Glutamatergic neuron (in vitro differentiated cells): ENCODE measurements around the gene PNMA8C. TPM values are rescaled to one million over a fixed set of nuclear protein-coding genes. Genes with fewer than 3 reads are reported as not detected.

Experiments
- DNase-seq: peaks from one replicate; pipeline ENCODE4 v3.0.0; 2022
- H3K27ac Mint-ChIP-seq: one replicate; pipeline ENCODE4 v1.8.0; 2020; ENCODE audit warnings: mild to moderate bottlenecking, mixed read lengths, inconsistent platforms; ENCODE audit not compliant: unreplicated experiment
- H3K27me3 Mint-ChIP-seq: one replicate; pipeline ENCODE4 v1.8.0; 2020; ENCODE audit warnings: mild to moderate bottlenecking, moderate library complexity, mixed read lengths, inconsistent platforms; ENCODE audit not compliant: unreplicated experiment
- H3K36me3 Mint-ChIP-seq: one replicate; pipeline ENCODE4 v1.8.0; 2020; ENCODE audit warnings: mild to moderate bottlenecking, mixed read lengths, inconsistent platforms; ENCODE audit not compliant: unreplicated experiment
- H3K4me1 Mint-ChIP-seq: one replicate; pipeline ENCODE4 v1.8.0; 2020; ENCODE audit warnings: mild to moderate bottlenecking, low read depth, mixed read lengths, inconsistent platforms; ENCODE audit not compliant: unreplicated experiment
- H3K4me3 Mint-ChIP-seq: one replicate; pipeline ENCODE4 v1.8.0; 2020; ENCODE audit warnings: mild to moderate bottlenecking, mixed read lengths, inconsistent platforms; ENCODE audit not compliant: unreplicated experiment
- H3K9me3 Mint-ChIP-seq: one replicate; pipeline ENCODE4 v1.8.0; 2020; ENCODE audit warnings: mild to moderate bottlenecking, moderate library complexity, mixed read lengths, inconsistent platforms; ENCODE audit not compliant: unreplicated experiment
- total RNA-seq: library from RNA; stranded (reverse); fragmentation: NEBNext Ultra II Directional; extraction: Animal tissue kit (Norgen Biotek cat#: 25700); gene quantifications from one replicate; pipeline ENCODE4 v1.2.1, GENCODE V29; 2021; ENCODE audit not compliant: unreplicated experiment
- TF ChIP-seq, protein P1 (sequence below): fragments of 200-600 bp; sonication (generic); IDR thresholded peaks from one replicate; pipeline ENCODE4 v1.5.0; 2021; ENCODE audit not compliant: partially characterized antibody, unreplicated experiment

PNMA8C gene
- total RNA-seq, 1 donor from 2014 or later: 5.3 TPM

GRCh38 chr19:46413262-46414031 is 15.3 kb downstream of the PNMA8C start, which contains the start of gene CCDC8:
TSS of gene CCDC8 (minus strand) at chr19:46413564. CDS start at chr19:46412810, 754 bp downstream.
- Mint-ChIP-seq H3K36me3 (no peaks in the 10 kb centered on the region), H3K9me3 (peaks cover 5% of the 10 kb centered on the region), H3K27ac (peak within 1 kb of the TSS; percentile 62), H3K27me3 (peaks cover 8% of the 10 kb centered on the region), H3K4me3 (peak within 1 kb of the TSS; percentile 83), H3K4me1 (peaks cover 6% of the 10 kb centered on the region)
- DNase-seq: peak; percentile 70
- TF ChIP-seq, protein P1, sequence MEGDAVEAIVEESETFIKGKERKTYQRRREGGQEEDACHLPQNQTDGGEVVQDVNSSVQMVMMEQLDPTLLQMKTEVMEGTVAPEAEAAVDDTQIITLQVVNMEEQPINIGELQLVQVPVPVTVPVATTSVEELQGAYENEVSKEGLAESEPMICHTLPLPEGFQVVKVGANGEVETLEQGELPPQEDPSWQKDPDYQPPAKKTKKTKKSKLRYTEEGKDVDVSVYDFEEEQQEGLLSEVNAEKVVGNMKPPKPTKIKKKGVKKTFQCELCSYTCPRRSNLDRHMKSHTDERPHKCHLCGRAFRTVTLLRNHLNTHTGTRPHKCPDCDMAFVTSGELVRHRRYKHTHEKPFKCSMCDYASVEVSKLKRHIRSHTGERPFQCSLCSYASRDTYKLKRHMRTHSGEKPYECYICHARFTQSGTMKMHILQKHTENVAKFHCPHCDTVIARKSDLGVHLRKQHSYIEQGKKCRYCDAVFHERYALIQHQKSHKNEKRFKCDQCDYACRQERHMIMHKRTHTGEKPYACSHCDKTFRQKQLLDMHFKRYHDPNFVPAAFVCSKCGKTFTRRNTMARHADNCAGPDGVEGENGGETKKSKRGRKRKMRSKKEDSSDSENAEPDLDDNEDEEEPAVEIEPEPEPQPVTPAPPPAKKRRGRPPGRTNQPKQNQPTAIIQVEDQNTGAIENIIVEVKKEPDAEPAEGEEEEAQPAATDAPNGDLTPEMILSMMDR: no peak

DNA sequence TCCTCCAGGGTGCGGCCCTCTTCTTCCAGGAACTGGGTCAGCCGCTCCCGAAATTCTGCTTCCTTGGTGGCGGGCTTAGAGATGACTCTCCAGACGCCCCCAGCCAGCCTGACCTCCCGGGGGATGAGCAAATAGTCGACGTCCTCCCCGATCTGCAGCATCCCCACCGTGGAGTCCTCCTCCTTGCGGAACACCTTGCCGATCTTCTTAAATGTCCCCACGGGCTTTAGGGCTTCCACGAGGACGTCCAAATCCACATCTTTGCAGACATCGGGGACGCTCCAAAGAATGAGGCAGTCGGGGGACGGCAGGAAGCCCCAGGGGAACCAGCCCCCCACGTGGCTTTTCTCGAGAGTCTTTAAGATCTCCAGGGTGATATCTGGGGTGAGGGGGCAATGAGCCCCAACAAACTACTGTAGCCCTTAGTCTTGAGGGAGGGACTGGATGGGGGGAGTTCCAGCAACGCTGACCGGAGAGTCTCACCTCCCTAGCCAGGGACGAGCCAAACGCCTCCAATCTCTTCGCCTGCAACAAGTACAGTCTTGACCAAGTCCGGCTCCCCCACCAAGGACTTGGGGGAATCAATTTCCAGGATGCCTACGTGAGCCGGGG is 16.0 kb downstream of the PNMA8C start:
- Mint-ChIP-seq H3K4me1 (peaks cover 13% of the 10 kb centered on the region), H3K9me3 (peaks cover 5% of the 10 kb centered on the region), H3K27ac (peak overlapping the region; percentile 62), H3K27me3 (peaks cover 8% of the 10 kb centered on the region), H3K4me3 (peak overlapping the region; percentile 83), H3K36me3 (no peaks in the 10 kb centered on the region)
- TF ChIP-seq, protein P1: no peak
- no peak for DNase-seq

DNA sequence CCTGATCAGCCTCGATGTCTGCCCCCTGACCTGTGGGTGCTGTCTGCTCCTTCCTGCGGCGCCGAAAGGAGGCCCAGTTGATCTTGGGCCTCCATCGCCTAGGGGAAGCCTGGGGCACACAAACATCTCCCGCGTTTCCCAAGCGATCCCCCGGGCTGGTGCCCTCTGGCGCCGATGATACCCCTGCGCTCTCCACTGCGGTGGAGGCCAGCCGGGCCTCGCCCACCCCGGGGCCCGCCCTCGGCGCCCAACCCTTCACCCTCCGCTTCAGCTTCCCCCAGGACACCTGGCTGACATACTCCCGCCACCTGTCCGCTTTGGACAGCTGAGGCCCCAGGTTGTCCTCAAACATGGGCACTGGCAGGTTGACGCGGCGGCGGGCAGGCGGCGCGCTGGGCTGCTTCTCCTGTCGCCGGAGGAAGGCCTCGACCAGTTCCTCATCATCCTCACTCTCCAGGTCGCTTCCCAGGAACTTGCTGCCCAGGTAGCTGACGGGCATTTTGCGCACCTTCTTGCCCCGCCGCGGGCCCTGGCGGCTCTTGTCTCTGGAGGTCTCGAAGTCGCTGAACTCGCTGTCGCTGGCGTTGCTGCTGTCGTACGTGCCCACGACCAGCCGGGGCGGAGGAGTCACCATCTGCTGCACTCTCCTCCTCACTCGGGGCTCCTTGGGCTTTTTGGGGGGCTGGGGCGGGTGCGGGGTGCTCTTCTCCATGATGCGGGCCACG is 16.6 kb downstream of the PNMA8C start:
- H3K9me3 Mint-ChIP-seq: peaks cover 5% of the 10 kb centered on the region
- H3K36me3 Mint-ChIP-seq: no peaks in the 10 kb centered on the region
- peaks cover 16% of the 10 kb centered on the region for H3K4me1 Mint-ChIP-seq
- no peak for DNase-seq
- H3K27ac Mint-ChIP-seq: peak overlapping the region; percentile 62
- peak overlapping the region; percentile 83 for H3K4me3 Mint-ChIP-seq
- peaks cover 8% of the 10 kb centered on the region for H3K27me3 Mint-ChIP-seq
- TF ChIP-seq, protein P1: no peak

GRCh38 chr19:46411088-46411924 is 17.4 kb downstream of the PNMA8C start:
- DNase-seq: no peak
- H3K4me3 Mint-ChIP-seq: peak overlapping the region; percentile 57
- peaks cover 5% of the 10 kb centered on the region for H3K9me3 Mint-ChIP-seq
- peaks cover 6% of the 10 kb centered on the region for H3K27me3 Mint-ChIP-seq
- H3K36me3 Mint-ChIP-seq: no peaks in the 10 kb centered on the region
- TF ChIP-seq, protein P1: no peak
- H3K27ac Mint-ChIP-seq: no peak overlapping the region
- peaks cover 16% of the 10 kb centered on the region for H3K4me1 Mint-ChIP-seq
